HG03432 (cell line): Measurements from ENCODE around the gene ABHD15.

Source experiments
- ATAC-seq: cut with Tn5 transposase; IDR thresholded peaks from one replicate; pipeline ENCODE4 v1.9.1; 2021; ENCODE audit warnings: mild to moderate bottlenecking, moderate library complexity; ENCODE audit not compliant: unreplicated experiment

ABHD15 gene

GRCh38 chr17:29595107-29595942, 28.5 kb upstream of the ABHD15 start:
- ATAC-seq = no peak

- no peak for ATAC-seq
Measured at GRCh38 chr17:29594519-29595090, 27.8 kb upstream of the ABHD15 start.

DNA sequence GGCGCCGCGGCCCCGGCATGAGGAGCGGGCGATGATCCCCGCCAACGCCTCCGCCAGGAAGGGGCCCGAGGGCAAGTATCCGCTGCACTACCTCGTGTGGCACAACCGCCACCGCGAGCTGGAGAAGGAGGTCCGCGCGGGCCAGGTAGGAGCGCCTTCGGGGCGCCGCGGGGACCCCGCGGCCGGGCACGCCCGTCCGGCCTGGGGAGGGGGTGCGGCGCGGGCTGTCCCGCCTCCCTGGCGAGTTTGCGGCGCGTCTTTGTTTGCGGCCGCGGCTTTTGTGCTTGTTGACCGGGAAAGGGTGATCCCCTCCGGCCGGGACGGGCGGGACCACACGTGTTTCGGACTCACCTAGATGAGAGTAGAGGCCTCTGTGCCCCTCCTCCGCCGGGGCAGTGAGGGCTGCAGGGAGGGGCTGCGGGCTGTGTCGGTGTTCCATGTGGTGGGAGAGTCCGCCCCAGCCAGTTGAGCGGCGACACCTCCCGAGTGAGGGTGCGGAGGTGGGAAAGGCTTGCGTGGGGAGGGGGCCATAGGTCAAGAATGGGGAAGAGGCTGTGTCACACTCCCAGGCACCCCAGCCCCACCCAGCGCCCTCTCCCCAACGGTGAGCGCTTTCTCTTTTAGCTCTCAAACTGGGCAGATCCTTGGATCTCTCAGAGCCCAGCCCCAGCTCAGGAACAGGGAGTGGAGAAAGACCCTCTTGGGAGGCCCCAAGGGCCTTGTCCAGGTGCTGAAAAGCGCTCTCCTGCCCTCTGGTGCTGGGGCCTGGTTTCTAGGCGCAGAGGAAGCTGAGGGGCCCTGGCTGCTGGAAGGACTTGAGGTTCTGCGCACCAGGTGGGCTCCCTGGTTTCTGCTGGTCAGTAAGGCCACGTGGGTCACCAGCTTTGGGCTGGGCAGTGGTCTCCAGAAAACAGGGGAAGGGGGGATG, 27.0 kb upstream of the ABHD15 start:
- ATAC-seq = no peak

GRCh38 chr17:29592850-29593551, 26.2 kb upstream of the ABHD15 start, which contains the start of gene ANKRD13B:
Gene ANKRD13B (plus strand): TSS chr17:29593132. CDS start chr17:29593622, 490 bp downstream.
- ATAC-seq = no peak

- ATAC-seq = no peak
Measured at GRCh38 chr17:29591737-29592608, 25.1 kb upstream of the ABHD15 start.

- ATAC-seq = no peak
Measured at GRCh38 chr17:29591146-29591736, 24.4 kb upstream of the ABHD15 start.

- ATAC-seq = no peak
Measured at GRCh38 chr17:29590411-29591145, 23.7 kb upstream of the ABHD15 start.

- peak; percentile 66 for ATAC-seq
Measured at GRCh38 chr17:29589524-29590410, 22.9 kb upstream of the ABHD15 start, which contains the start of gene GIT1. Gene GIT1 (minus strand): TSS chr17:29589648. CDS start chr17:29589378, 270 bp downstream.

DNA sequence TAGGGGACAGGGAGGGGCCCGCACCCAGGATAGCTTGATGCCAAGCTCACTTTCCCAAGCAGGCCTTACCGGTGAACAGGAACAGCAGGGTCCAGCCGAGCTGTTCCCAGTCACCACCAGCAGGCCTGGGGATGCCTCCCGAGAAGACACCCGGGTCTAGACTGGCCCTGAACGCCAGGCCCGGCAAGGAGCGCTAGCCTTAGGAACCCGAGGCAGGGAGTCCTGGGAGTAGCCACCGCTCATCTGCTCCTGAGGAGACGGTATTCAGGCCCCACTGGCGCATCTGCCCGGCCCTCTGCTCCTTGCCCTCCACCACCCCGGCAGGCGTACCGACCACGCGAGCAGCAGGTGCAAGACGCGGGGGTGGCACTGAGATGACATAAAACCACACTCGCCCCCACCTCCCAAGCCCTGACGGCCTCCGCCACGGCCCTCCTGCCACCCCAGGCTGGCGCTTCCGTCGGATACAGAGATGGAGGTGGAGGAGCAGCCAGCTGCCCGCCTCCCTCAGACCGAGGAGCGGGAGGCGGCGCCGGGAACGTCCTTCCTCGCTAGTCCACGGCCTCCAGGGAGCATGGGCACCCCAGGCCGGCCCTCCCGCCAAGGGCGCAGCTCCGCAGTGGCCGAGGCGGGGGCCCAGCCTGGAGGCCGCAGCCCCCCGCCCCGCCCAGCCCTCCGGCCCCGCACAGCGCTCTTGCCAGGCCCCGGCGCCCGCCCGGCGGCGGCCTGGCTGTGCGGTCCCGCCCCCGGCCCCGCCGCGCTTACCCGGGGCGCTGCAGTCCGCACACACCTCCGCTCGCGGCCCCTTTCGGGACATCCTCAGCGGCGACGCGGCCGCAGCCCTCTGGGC, 21.9 kb upstream of the ABHD15 start:
- ATAC-seq = peak; percentile 18

DNA sequence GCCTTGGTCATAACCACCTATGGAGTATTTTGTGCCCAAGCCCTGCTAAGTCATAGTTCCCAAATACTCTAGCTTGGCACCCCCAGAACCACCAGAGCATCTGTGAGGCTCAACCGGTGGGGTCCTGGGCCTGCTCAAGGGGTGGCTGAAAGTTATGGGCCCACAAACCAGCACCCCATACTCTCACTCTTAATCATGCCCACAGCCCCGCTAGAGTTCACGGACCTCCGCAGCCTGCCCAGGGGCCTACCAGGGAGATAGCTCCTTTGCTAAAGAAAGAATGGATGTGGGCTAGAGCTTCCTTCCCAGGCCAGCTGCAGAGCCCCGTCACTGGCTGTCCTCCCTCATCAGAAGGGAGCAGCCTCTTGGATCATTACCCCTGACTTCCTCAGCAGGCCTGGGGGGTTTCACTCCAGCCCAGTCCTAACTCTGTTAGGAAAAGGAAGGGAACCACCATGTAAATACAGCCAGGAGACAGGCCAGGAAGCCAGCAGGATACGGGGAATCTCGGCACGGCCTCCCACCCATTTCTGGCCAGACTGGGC, 21.3 kb upstream of the ABHD15 start:
- no peak for ATAC-seq

GRCh38 chr17:29587591-29587990, 20.8 kb upstream of the ABHD15 start:
- no peak for ATAC-seq

DNA sequence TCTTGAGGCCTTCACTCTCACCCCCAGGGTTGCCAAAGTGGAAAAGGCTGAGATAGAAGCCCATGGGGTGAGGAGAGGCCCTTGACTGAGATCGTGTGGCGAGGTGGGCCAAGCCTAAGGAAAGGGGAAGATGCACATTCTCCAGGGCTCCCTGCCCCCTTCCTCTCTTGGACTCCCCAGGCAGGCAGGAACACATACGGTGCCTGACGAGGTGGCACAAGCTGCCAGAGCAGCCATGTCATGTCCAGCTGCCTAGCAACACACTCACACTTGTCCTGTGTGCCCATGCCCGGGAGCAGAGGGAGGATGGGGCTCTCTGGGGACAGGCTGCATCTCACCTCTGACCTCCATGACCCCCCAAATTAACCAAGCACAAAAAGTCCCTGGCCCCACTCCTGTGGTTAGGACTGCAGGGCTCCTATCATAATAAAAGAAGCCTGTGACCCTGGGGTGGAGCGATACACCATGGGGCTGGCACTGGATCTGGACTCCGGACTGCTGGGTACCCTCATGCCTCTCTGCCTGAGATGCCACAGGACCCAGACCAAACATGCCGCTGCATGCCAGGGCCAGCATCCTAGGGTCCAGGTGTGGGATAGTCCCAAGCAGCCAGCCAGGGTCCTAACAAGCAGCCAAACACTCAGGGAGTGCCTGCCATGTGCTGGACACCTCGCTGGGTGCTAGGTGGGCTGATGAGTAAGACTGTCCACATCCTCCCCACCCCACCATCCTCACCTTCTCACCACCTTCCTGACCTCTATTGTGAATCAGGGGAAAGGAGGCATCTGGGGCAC, 20.0 kb upstream of the ABHD15 start:
- ATAC-seq = no peak

- no peak for ATAC-seq
Measured at GRCh38 chr17:29585080-29585751, 18.4 kb upstream of the ABHD15 start.

- ATAC-seq = no peak
Measured at GRCh38 chr17:29584452-29585079, 17.7 kb upstream of the ABHD15 start.
